ENCODE data around the gene BEST1. TPM values are rescaled to one million over a fixed set of nuclear protein-coding genes. Genes with fewer than 3 reads are reported as not detected.

BEST1 gene
- total RNA-seq, 1 experiment from 2014 or later: 0.22 TPM

GRCh38 chr11:61966734-61967115 lies 16.6 kb downstream of the BEST1 start:
- Histone ChIP-seq H3K27ac (ENCODE audit: low read length) (peak overlapping the region; percentile 88), H3K9me3 (ENCODE audit: low read length) (no peaks in the 10 kb centered on the region), H2AFZ (ENCODE audit: low read length) (no peak overlapping the region), H3K4me3 (ENCODE audit: low read length) (peak overlapping the region; percentile 95), H3F3A (ENCODE audit: low read length, unreplicated experiment) (peaks cover 6% of the 10 kb centered on the region), H3K9me2 (replicated peaks; ENCODE audit: low read length) (no peaks in the 10 kb centered on the region), H3K4me1 (ENCODE audit: insufficient read depth, low read length) (peaks cover 48% of the 10 kb centered on the region), H4K20me1 (ENCODE audit: low read length) (peaks cover 33% of the 10 kb centered on the region), H3K9ac (ENCODE audit: low read length) (peak overlapping the region; percentile 96), H3K4me2 (ENCODE audit: low read length) (peak overlapping the region; percentile 93), H3K79me2 (ENCODE audit: low read length) (peaks cover 64% of the 10 kb centered on the region), H3K27me3 (ENCODE audit: low read length) (no peaks in the 10 kb centered on the region), H3K36me3 (ENCODE audit: low read depth, low read length) (peaks cover 32% of the 10 kb centered on the region)
- intact Hi-C loops (cut with micrococcal nuclease): loop anchor here (1.0 kb wide), 2 partner anchors 59 to 79 kb away; no protein-coding TSS in a partner anchor
- TF ChIP-seq EZH2phosphoT487 (IDR thresholded peaks at IDR 0.05; ENCODE audit: borderline replicate concordance, low read length) (no peak), EZH2 (IDR thresholded peaks at IDR 0.05; ENCODE audit: low read length, unreplicated experiment) (no peak)
- TF ChIP-seq, protein P1, sequence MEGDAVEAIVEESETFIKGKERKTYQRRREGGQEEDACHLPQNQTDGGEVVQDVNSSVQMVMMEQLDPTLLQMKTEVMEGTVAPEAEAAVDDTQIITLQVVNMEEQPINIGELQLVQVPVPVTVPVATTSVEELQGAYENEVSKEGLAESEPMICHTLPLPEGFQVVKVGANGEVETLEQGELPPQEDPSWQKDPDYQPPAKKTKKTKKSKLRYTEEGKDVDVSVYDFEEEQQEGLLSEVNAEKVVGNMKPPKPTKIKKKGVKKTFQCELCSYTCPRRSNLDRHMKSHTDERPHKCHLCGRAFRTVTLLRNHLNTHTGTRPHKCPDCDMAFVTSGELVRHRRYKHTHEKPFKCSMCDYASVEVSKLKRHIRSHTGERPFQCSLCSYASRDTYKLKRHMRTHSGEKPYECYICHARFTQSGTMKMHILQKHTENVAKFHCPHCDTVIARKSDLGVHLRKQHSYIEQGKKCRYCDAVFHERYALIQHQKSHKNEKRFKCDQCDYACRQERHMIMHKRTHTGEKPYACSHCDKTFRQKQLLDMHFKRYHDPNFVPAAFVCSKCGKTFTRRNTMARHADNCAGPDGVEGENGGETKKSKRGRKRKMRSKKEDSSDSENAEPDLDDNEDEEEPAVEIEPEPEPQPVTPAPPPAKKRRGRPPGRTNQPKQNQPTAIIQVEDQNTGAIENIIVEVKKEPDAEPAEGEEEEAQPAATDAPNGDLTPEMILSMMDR (conservative IDR thresholded peaks at IDR 0.05; ENCODE audit: low read depth, low read length): no peak
- DNase-seq: peak; percentile 49
- ChIA-PET CTCF (no interaction called here), POLR2A (ENCODE audit: unreplicated experiment) (interaction anchor here (0.7 to 1.7 kb wide), 4 partner anchors 46 to 150 kb away, joined by 3 to 11 read pairs (median 9); partner anchors contain the start of gene FADS1)
- no peak for ATAC-seq
- no TSS peak for BruUV-seq (replicated peaks)

DNA sequence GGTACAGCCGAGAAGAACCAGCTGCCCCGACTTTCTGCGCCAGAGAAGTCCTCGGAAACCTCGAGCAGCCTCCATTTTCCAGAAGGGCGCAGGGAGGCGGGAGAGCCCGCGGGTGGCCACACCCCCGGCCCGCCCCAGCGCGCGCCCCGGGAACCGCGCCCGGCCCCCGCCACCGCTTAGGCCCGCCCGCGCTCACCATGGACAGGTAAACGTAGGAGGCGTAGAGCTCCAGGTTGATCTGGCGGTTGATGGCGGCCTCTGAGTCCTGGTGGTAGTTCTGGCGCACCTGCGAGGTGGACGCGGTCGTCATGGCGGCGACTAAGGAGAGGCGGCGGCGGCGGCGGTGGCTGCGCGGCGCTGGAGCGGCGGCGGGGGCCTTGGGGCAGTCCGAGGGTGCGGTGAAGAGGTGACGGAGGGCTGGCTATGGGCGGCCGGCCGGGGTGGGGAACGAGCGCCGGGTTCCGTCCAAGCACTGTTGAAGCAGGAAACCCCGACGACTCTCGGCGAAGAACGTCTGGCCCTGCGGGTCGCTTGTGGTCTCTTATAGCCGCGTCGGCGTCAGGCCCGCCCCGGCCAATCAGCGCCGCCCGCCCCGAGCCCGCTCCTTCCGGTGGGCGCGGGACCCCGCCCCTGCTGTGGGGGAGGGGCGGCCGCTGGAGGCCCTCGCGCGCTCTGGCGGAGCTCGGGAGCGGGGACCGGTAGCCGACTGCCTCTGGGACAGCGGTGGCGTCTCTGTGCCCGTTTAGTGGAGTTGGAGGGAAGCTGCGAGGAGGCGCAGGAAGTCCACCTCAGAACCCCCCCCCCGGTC lies 17.2 kb downstream of the BEST1 start, which contains the start of gene FTH1:
FTH1 (minus strand) TSS at position 519 of the 808 bp plus-strand sequence; CDS start at position 310, 209 bp downstream.
- Histone ChIP-seq H3K79me2 (ENCODE audit: low read length) (peaks cover 64% of the 10 kb centered on the region), H3K4me1 (ENCODE audit: insufficient read depth, low read length) (peaks cover 53% of the 10 kb centered on the region), H3K4me2 (ENCODE audit: low read length) (peak within 1 kb of the TSS; percentile 93), H3K27ac (ENCODE audit: low read length) (peak within 1 kb of the TSS; percentile 88), H3K4me3 (ENCODE audit: low read length) (peak within 1 kb of the TSS; percentile 95), H3K9me3 (ENCODE audit: low read length) (no peaks in the 10 kb centered on the region), H3F3A (ENCODE audit: low read length, unreplicated experiment) (peaks cover 10% of the 10 kb centered on the region), H3K9ac (ENCODE audit: low read length) (peak within 1 kb of the TSS; percentile 96), H2AFZ (ENCODE audit: low read length) (peak within 1 kb of the TSS; percentile 67), H3K9me2 (replicated peaks; ENCODE audit: low read length) (no peaks in the 10 kb centered on the region), H3K27me3 (ENCODE audit: low read length) (no peaks in the 10 kb centered on the region), H4K20me1 (ENCODE audit: low read length) (peaks cover 33% of the 10 kb centered on the region), H3K36me3 (ENCODE audit: low read depth, low read length) (peaks cover 32% of the 10 kb centered on the region)
- ChIA-PET POLR2A (ENCODE audit: unreplicated experiment) (interaction anchor here (0.6 to 1.7 kb wide), 10 partner anchors 20 to 150 kb away, joined by 3 to 11 read pairs (median 8); partner anchors contain the start of gene FADS1), CTCF (interaction anchor here (1.9 kb wide), 1 partner anchor 115 kb away, joined by 7 read pairs; no protein-coding TSS in a partner anchor)
- ATAC-seq (peak; percentile 36), DNase-seq (peak; percentile 96)
- no peak for TF ChIP-seq EZH2phosphoT487 (IDR thresholded peaks at IDR 0.05; ENCODE audit: borderline replicate concordance, low read length)
- intact Hi-C loops (cut with micrococcal nuclease): loop anchor here (1.0 kb wide), 2 partner anchors 58 to 78 kb away; no protein-coding TSS in a partner anchor
- no TSS peak for BruUV-seq (replicated peaks)

GRCh38 chr11:61967924-61968757 lies 18.0 kb downstream of the BEST1 start:
- Histone ChIP-seq H3K4me3 (ENCODE audit: low read length) (peak overlapping the region; percentile 95), H2AFZ (ENCODE audit: low read length) (peak overlapping the region; percentile 67), H3K9me2 (replicated peaks; ENCODE audit: low read length) (no peaks in the 10 kb centered on the region), H3K36me3 (ENCODE audit: low read depth, low read length) (peaks cover 32% of the 10 kb centered on the region), H3K79me2 (ENCODE audit: low read length) (peaks cover 64% of the 10 kb centered on the region), H3K4me1 (ENCODE audit: insufficient read depth, low read length) (peaks cover 61% of the 10 kb centered on the region), H3K27ac (ENCODE audit: low read length) (peak overlapping the region; percentile 88), H3K9ac (ENCODE audit: low read length) (peak overlapping the region; percentile 96), H3K9me3 (ENCODE audit: low read length) (no peaks in the 10 kb centered on the region), H3K4me2 (ENCODE audit: low read length) (peak overlapping the region; percentile 93), H3K27me3 (ENCODE audit: low read length) (no peaks in the 10 kb centered on the region), H4K20me1 (ENCODE audit: low read length) (peaks cover 33% of the 10 kb centered on the region), H3F3A (ENCODE audit: low read length, unreplicated experiment) (peaks cover 12% of the 10 kb centered on the region)
- ATAC-seq (no peak), DNase-seq (peak; percentile 38)
- POLR2A ChIA-PET (ENCODE audit: unreplicated experiment): interaction anchor here (0.6 to 1.7 kb wide), 10 partner anchors 21 to 114 kb away, joined by 3 to 11 read pairs (median 8); no protein-coding TSS in a partner anchor
- intact Hi-C loops (cut with micrococcal nuclease): loop anchor here (1.0 kb wide), 2 partner anchors 57 to 77 kb away; no protein-coding TSS in a partner anchor
- CTCF ChIA-PET: interaction anchor here (0.6 to 1.9 kb wide), 4 partner anchors 9 to 114 kb away, joined by 3 to 7 read pairs (median 3); no protein-coding TSS in a partner anchor
- TF ChIP-seq EZH2 (IDR thresholded peaks at IDR 0.05; ENCODE audit: low read length, unreplicated experiment) (no peak), EZH2phosphoT487 (IDR thresholded peaks at IDR 0.05; ENCODE audit: borderline replicate concordance, low read length) (no peak)
- TF ChIP-seq, protein P1 (conservative IDR thresholded peaks at IDR 0.05; ENCODE audit: low read depth, low read length): no peak
- TSS peak; percentile 34 for BruUV-seq (replicated peaks)

Data from PC-3 (cell line).